Fibroblast of lung (primary cell): ENCODE measurements around the gene NTN3. TPM values are rescaled to one million over a fixed set of nuclear protein-coding genes. Genes with fewer than 3 reads are reported as not detected.

Experiments
- DNase-seq, 2 donors: peaks; one replicate each; pipeline versions ENCODE4 v3.0.0 to v3.0.0-alpha.2; 2010; ENCODE audit warnings: low read depth in 2 of 2
- H2AFZ ChIP-seq: 2 replicates; pipeline ENCODE4 v1.5.1; 2012; ENCODE audit warnings: low read length, control low read depth, inconsistent platforms
- H3K27ac ChIP-seq: 2 replicates; pipeline ENCODE4 v1.5.1; 2011; ENCODE audit warnings: low read length, control low read depth; ENCODE audit not compliant: insufficient read depth
- H3K27me3 ChIP-seq: 2 replicates; pipeline ENCODE4 v1.5.1; 2011; ENCODE audit warnings: mild to moderate bottlenecking, low read length; ENCODE audit not compliant: control insufficient read depth, insufficient read depth
- H3K36me3 ChIP-seq: 2 replicates; pipeline ENCODE4 v1.5.1; 2011; ENCODE audit warnings: low read length; ENCODE audit not compliant: control insufficient read depth, insufficient read depth
- H3K4me1 ChIP-seq: 2 replicates; pipeline ENCODE4 v1.5.1; 2011; ENCODE audit warnings: low read length; ENCODE audit not compliant: control insufficient read depth, insufficient read depth; ENCODE audit errors: extremely low read depth
- H3K4me2 ChIP-seq: 2 replicates; pipeline ENCODE4 v1.5.1; 2011; ENCODE audit warnings: low read length, control low read depth; ENCODE audit not compliant: insufficient read depth; ENCODE audit errors: extremely low read depth
- H3K4me3 ChIP-seq, 4 experiments: fragments of 200-600 bp in 1 of 4; sonication (generic) in 1 of 4; replicated peaks in 1 of 4; 2 replicates each; pipeline ENCODE4 v1.5.1; 2011 to 2016; ENCODE audit warnings: low read length in 4 of 4, low read depth in 3 of 4, mild to moderate bottlenecking in 3 of 4, control low read depth in 2 of 4, inconsistent platforms in 1 of 4, mixed read lengths in 1 of 4; ENCODE audit not compliant: insufficient read depth in 1 of 4; ENCODE audit errors: control extremely low read depth in 1 of 4
- H3K79me2 ChIP-seq: 2 replicates; pipeline ENCODE4 v1.5.1; 2012; ENCODE audit warnings: mild to moderate bottlenecking, low read length, inconsistent platforms; ENCODE audit not compliant: control insufficient read depth, insufficient read depth
- H3K9ac ChIP-seq: 2 replicates; pipeline ENCODE4 v1.5.1; 2011; ENCODE audit warnings: mild to moderate bottlenecking, low read length, control low read depth; ENCODE audit not compliant: insufficient read depth
- H3K9me3 ChIP-seq: 2 replicates; pipeline ENCODE4 v1.5.1; 2012; ENCODE audit warnings: low read depth, low read length; ENCODE audit not compliant: control insufficient read depth, insufficient read depth
- H4K20me1 ChIP-seq: 2 replicates; pipeline ENCODE4 v1.5.1; 2011; ENCODE audit warnings: low read length; ENCODE audit not compliant: control insufficient read depth, insufficient read depth; ENCODE audit errors: extremely low read depth
- CTCF ChIP-seq, 2 donors: IDR thresholded peaks in 1 of 2; conservative IDR thresholded peaks in 1 of 2; 1 replicate in 1 of 2; 2 replicates in 1 of 2; pipeline ENCODE4 v1.5.1; 2011 to 2012; ENCODE audit warnings: low read length in 2 of 2, control low read depth in 1 of 2, inconsistent platforms in 1 of 2, low read depth in 1 of 2, mild to moderate bottlenecking in 1 of 2
- EZH2 ChIP-seq: IDR thresholded peaks from 2 replicates; pipeline ENCODE4 v1.5.1; 2012; ENCODE audit warnings: low read length, control low read depth, mild to moderate bottlenecking; ENCODE audit errors: missing control alignments
- polyA plus RNA-seq, 2 donors: library from polyadenylated mRNA; depleted of rRNA in 1 of 2; stranded (reverse) in 1 of 2; unstranded in 1 of 2; fragments of >200 nt; gene quantifications; 2 replicates each; pipeline ENCODE4 v1.2.1, GENCODE V29; 2011 to 2012; ENCODE audit warnings: missing spikeins in 1 of 2
- total RNA-seq: library from RNA; depleted of rRNA; stranded (reverse); fragments of >200 nt; gene quantifications from 2 replicates; pipeline ENCODE4 v1.2.1, GENCODE V29; 2014

The NTN3 gene
- total and polyA plus RNA-seq, 2 donors (not counting 1 experiment from before 2014, with no cell fraction given), result 0.08 to 2.1 TPM

DNA sequence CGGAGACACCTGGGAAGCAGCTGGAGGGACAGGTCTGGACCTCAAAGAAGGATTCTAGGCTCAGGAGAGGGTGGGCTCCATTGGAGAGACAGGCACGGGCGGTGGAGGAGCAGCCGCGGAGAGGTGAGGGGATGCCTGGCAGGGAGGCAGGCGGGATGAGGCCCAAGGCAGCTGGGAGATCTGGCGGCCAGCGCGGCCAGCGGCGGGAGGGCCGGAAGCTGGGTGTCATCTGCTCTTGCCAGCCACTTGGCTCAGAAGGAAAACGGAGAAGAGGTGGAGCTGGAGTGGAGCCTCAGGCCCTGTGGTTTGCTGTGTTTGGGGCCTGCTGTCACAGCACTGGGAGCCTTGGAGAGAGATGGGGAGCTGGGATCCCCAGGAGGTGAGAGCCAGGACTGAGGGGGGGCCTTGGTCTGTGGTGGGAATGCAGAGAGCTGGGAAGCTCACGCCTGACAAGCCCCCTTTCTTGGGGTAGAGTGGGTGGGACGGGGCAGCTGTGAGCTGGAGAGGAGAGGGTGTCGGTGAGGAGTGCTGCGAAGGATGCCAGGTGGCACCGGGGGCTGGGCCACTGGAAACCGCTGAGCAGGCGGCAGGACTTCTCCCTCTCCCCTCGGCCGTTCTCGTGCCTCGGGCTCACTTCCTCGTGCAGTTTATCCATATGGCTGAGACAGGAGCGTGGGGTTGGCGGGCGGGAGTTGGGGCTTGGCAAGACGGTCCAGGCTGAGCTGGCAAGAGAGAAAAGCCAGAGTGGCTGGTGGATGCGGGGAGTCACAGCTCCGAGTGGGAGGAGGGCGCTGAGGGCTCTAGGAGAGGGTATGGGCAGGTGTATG lies 11.8 kb downstream of the NTN3 start:
- TF ChIP-seq CTCF (conservative IDR thresholded peaks at IDR 0.05 in 1 of 2, IDR thresholded peaks at IDR 0.05 in 1 of 2; ENCODE audit: low read depth in 1 of 2, low read length in 2 of 2), result no peak
- no peak for TF ChIP-seq EZH2
- peak overlapping the region; percentile 70 for H3K27ac ChIP-seq
- peaks cover 17% of the 10 kb centered on the region for H3K4me1 ChIP-seq
- H3K4me3 ChIP-seq, result peak overlapping the region in 3 of 4 experiments; percentile 1 to 47 (median 29)
- DNase-seq, result peak; percentile 53 to 64
- no peaks in the 10 kb centered on the region for H4K20me1 ChIP-seq
- no peaks in the 10 kb centered on the region for H3K9me3 ChIP-seq
- peak overlapping the region; percentile 66 for H3K4me2 ChIP-seq
- peaks cover 3% of the 10 kb centered on the region for H3K79me2 ChIP-seq
- peak overlapping the region; percentile 65 for H3K9ac ChIP-seq
- peak overlapping the region; percentile 71 for H2AFZ ChIP-seq
- no peaks in the 10 kb centered on the region for H3K27me3 ChIP-seq
- H3K36me3 ChIP-seq, result no peaks in the 10 kb centered on the region

DNA sequence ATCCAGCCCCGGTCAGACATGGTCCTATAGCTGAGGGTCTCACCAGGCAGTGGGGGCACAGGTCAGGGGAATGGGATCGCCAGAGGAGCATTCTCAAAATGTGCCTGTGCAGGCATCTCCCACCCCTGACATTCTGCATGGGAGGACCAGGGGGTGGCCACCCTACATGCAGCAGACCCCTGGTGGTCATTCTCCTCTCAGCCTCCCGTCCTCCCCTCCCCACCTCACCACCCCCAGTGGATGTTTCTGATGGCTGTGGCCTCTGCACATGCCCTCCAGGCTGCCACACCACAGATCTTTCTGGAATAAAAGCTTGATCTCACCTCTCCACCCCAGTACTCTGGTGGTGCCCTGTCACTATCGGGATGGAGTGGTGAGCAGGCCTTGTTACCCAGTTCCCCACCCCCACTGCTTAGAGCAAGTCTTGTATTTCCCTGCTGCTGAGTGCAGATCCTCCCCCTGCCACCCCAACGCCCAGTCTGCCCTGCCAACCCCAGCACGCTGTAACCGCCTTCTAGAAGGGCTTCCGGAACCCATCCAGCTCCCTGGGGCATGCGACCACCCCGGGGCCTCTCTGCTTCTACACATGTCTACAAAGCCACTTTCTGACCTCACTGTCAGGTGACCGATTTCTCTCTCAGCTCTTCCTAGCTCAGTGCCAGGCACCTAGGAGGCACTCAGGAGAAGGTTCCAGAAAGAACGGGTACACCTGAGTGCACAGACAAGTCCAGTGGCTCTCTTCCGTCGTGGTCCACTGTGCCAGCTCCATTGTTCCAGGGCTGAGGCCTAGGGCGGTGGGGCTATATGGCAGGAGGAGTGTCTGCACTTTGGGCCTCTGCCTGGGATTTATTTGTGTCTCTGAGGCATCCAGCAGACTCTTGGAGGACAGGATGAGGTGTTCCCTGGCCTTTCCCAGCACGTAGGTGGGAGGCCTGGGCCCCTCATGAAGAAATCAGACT lies 13.1 kb downstream of the NTN3 start:
- H3K9ac ChIP-seq, result no peak overlapping the region
- no peak overlapping the region for H3K4me3 ChIP-seq
- no peak overlapping the region for H3K27ac ChIP-seq
- DNase-seq, result no peak
- H3K36me3 ChIP-seq, result no peaks in the 10 kb centered on the region
- H3K79me2 ChIP-seq, result peaks cover 3% of the 10 kb centered on the region
- peaks cover 17% of the 10 kb centered on the region for H3K4me1 ChIP-seq
- H3K9me3 ChIP-seq, result no peaks in the 10 kb centered on the region
- H4K20me1 ChIP-seq, result no peaks in the 10 kb centered on the region
- H3K4me2 ChIP-seq, result no peak overlapping the region
- H3K27me3 ChIP-seq, result no peaks in the 10 kb centered on the region
- TF ChIP-seq CTCF (conservative IDR thresholded peaks at IDR 0.05 in 1 of 2, IDR thresholded peaks at IDR 0.05 in 1 of 2; ENCODE audit: low read depth in 1 of 2, low read length in 2 of 2), result no peak
- TF ChIP-seq EZH2, result no peak
- H2AFZ ChIP-seq, result no peak overlapping the region
